ENCODE measurements around the gene PAF1. TPM values are rescaled to one million over a fixed set of nuclear protein-coding genes. Genes with fewer than 3 reads are reported as not detected.
A peak's percentile ranks its signal among the peaks of the same experiment; 100 is the strongest.

The PAF1 gene
- total and polyA plus RNA-seq, 2 of the 13 experiments (the other 11 are each of a cell fraction or from before 2014, with no cell fraction given) = 30.2 to 31.1 TPM

- TF ChIP-seq HNF1B (CRISPR knock-in tag; IDR thresholded peaks at IDR 0.05) (0 out of 2 replicates have a peak, but pooled peaks have one; percentile 10), SYNCRIP (IDR thresholded peaks at IDR 0.05; ENCODE audit: insufficient read depth, low read depth, low read length) (no peak), NRL (CRISPR knock-in tag; IDR thresholded peaks at IDR 0.05; ENCODE audit: borderline replicate concordance) (peak; percentile 42; the same call in 1 of the 2 replicates), ZNF232 (CRISPR knock-in tag; IDR thresholded peaks at IDR 0.05; ENCODE audit: borderline replicate concordance) (no peak), RXRB (CRISPR knock-in tag; IDR thresholded peaks at IDR 0.05; ENCODE audit: borderline replicate concordance) (no peak; the same call in none of the 2 replicates), ZNF777 (CRISPR knock-in tag; IDR thresholded peaks at IDR 0.05) (no peak), MED1 (CRISPR knock-in tag; IDR thresholded peaks at IDR 0.05) (peak; percentile 51; the same call in 1 of the 2 replicates), PITX1 (CRISPR knock-in tag; IDR thresholded peaks at IDR 0.05) (0 out of 2 replicates have a peak, but pooled peaks have one; percentile 22), PAXIP1 (CRISPR knock-in tag; conservative IDR thresholded peaks at IDR 0.05) (peak; percentile 61; the same call in 1 of the 2 replicates), ZNF296 (CRISPR knock-in tag; conservative IDR thresholded peaks at IDR 0.05) (no peak), RFXANK (CRISPR knock-in tag; IDR thresholded peaks at IDR 0.05) (no peak), EP300 (IDR thresholded peaks at IDR 0.05; ENCODE audit: low read depth in 2 of 2, low read length in 2 of 2) (no peak), EP300 (CRISPR knock-in tag; IDR thresholded peaks at IDR 0.05; ENCODE audit: borderline replicate concordance) (no peak), SNAPC2 (CRISPR knock-in tag; IDR thresholded peaks at IDR 0.05) (no peak), ZNF547 (CRISPR knock-in tag; IDR thresholded peaks at IDR 0.05) (no peak), MATR3 (CRISPR knock-in tag; IDR thresholded peaks at IDR 0.05) (no peak), KLF15 (CRISPR knock-in tag; IDR thresholded peaks at IDR 0.05; ENCODE audit: borderline replicate concordance) (no peak), ZNF136 (CRISPR knock-in tag; IDR thresholded peaks at IDR 0.05; ENCODE audit: low read depth) (no peak), ZEB1 (IDR thresholded peaks at IDR 0.05; ENCODE audit: insufficient replicate concordance, low read depth) (no peak), RCOR2 (CRISPR knock-in tag; IDR thresholded peaks at IDR 0.05) (no peak), ZSCAN29 (CRISPR knock-in tag; conservative IDR thresholded peaks at IDR 0.05) (no peak)
- TF ChIP-seq, protein P1, sequence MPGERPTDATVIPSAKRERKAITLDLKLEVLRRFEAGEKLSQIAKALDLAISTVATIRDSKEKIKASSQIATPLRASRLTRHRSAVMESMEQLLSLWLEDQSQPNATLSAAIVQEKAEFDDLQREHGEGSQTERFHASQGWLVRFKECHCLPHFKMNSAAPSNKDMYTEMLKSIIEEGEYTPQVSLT (CRISPR knock-in tag; IDR thresholded peaks at IDR 0.05; ENCODE audit: borderline replicate concordance, low read depth) = no peak
- TF ChIP-seq, protein P2, sequence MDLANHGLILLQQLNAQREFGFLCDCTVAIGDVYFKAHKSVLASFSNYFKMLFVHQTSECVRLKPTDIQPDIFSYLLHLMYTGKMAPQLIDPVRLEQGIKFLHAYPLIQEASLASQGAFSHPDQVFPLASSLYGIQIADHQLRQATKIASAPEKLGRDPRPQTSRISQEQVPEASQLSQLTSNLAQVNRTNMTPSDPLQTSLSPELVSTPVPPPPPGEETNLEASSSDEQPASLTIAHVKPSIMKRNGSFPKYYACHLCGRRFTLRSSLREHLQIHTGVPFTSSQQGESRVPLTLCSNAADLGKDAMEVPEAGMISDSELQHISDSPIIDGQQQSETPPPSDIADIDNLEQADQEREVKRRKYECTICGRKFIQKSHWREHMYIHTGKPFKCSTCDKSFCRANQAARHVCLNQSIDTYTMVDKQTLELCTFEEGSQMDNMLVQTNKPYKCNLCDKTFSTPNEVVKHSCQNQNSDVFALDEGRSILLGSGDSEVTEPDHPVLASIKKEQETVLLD (CRISPR knock-in tag; IDR thresholded peaks at IDR 0.05; ENCODE audit: low read depth) = no peak
Measured at GRCh38 chr19:39428283-39429112, 37.6 kb upstream of the PAF1 start (continued).

All from HepG2 (cell line).